ENCODE data around the gene XYLT1. TPM values are rescaled to one million over a fixed set of nuclear protein-coding genes. Genes with fewer than 3 reads are reported as not detected.

XYLT1 gene
- total and polyA plus RNA-seq, 7 donors = 0.67 to 2.5 (median 1.7) TPM

GRCh38 chr16:17452922-17453321, 17.8 kb downstream of the XYLT1 start:
- no peak for TF ChIP-seq CTCF (IDR thresholded peaks at IDR 0.05)
- no peaks in the 10 kb centered on the region for H3K27me3 ChIP-seq (ENCODE audit: insufficient read depth in 3 of 3, low read length in 2 of 3)
- ATAC-seq (no peak), DNase-seq (no peak)
- no peaks in the 10 kb centered on the region for H3K4me1 ChIP-seq
- no peak overlapping the region for H3K27ac ChIP-seq
- intact Hi-C loops (cut with DNase I) = no loop called here
- H3K9me3 ChIP-seq = no peaks in the 10 kb centered on the region
- WGBS, 3 donors = 70 to 78% (median 73%) methylated on average over 2 of the region's 2 CpGs
- H3K36me3 ChIP-seq (ENCODE audit: insufficient read depth in 1 of 2, low read depth in 1 of 2) = no peaks in the 10 kb centered on the region
- H3K4me3 ChIP-seq = no peak overlapping the region

DNA sequence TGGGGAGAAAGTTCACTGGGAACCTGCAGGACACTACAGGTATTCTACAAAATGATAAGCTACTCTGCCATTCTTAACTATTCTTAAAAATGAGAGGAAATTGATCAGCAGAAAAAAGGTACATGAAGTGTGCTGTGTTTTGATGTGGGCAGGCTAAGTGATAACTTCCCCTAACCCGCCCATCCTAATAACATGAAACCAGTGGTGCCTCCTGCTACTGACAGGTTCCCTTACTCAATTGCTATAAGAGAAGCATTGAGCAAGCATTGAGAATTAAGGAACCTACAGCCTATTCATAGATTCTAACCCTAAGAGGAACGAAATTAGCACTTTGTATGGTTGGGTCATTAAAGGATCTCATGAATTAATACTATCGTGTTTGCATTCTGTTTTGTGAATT, 18.9 kb downstream of the XYLT1 start:
- Histone ChIP-seq H3K36me3 (ENCODE audit: insufficient read depth in 1 of 2, low read depth in 1 of 2) (no peaks in the 10 kb centered on the region), H3K4me1 (no peaks in the 10 kb centered on the region), H3K9me3 (no peaks in the 10 kb centered on the region), H3K4me3 (no peak overlapping the region), H3K27ac (no peak overlapping the region), H3K27me3 (ENCODE audit: insufficient read depth in 3 of 3, low read length in 2 of 3) (no peaks in the 10 kb centered on the region)
- DNase-seq (no peak), ATAC-seq (no peak)
- intact Hi-C loops (cut with DNase I) = no loop called here
- WGBS, 3 donors = 90 to 96% (median 93%) methylated on average over 3 of the region's 3 CpGs
- no peak for TF ChIP-seq CTCF (IDR thresholded peaks at IDR 0.05)

GRCh38 chr16:17450291-17450690, 20.5 kb downstream of the XYLT1 start:
- no peaks in the 10 kb centered on the region for H3K4me1 ChIP-seq

DNA sequence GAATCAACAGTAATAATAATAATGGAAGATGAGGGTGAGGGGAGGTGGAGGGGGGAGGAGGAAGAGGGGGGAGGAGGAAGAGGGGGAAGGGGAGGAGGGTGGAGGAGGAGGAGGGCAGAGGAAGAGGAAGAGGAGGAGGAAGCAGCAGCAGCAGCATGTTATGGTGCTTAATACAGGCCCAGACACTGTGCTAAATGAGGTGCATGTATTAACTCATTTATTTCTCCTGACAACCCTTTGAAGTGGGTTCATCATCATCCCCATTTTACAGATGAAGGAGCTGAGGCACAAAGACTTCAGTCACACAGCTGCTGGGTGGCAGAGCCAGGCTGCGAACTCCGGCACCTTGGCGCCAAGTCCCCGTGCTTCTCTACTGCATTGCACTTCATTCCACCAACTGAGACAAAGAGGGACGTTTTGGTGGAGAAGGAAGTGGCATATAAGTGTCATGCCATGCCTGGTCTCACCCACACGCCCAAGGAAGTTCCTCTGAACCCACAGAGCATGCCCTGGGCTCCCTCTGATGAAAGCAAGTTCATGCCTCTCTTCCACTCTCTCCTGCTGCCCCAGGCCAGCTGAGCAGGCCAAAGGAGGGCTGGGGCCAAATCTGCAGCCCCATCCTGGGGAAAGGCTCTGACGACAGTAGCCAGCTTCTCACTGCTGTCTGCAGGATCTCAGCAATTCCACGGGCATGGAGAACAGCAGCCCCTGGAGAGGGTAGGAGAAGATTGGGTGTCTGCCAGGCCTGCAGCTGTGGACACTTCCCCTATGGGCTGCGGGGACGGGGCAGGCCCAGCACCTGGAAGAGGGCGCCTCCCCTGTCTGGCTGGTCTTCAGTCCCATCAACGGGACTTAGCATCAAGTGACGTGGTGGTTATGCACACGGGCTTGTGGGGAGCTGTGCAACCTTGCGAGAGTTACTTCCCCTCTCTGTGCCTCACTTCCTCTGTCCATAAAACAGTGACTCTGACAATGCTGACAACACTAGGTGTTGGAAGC, 21.8 kb downstream of the XYLT1 start:
- no peaks in the 10 kb centered on the region for H3K27me3 ChIP-seq (ENCODE audit: insufficient read depth in 3 of 3, low read length in 2 of 3)
- intact Hi-C loops (cut with DNase I) = no loop called here
- no peak for TF ChIP-seq CTCF (IDR thresholded peaks at IDR 0.05)
- H3K4me3 ChIP-seq = no peak overlapping the region
- 38 to 48% (median 44%) methylated on average over 15 of the region's 15 CpGs for WGBS, 3 donors
- no peak overlapping the region for H3K27ac ChIP-seq
- H3K36me3 ChIP-seq (ENCODE audit: insufficient read depth in 1 of 2, low read depth in 1 of 2) = no peaks in the 10 kb centered on the region
- DNase-seq (peak; percentile 42 to 76), ATAC-seq (peak in 3 of 4 donors; percentile 20 to 53 (median 46))
- no peaks in the 10 kb centered on the region for H3K9me3 ChIP-seq
- H3K4me1 ChIP-seq = no peaks in the 10 kb centered on the region

More at GRCh38 chr16:17450291-17450690, 20.5 kb downstream of the XYLT1 start:
- TF ChIP-seq CTCF (IDR thresholded peaks at IDR 0.05) = no peak
- Histone ChIP-seq H3K4me3 (no peak overlapping the region), H3K27ac (no peak overlapping the region), H3K27me3 (ENCODE audit: insufficient read depth in 3 of 3, low read length in 2 of 3) (no peaks in the 10 kb centered on the region), H3K9me3 (no peaks in the 10 kb centered on the region), H3K36me3 (ENCODE audit: insufficient read depth in 1 of 2, low read depth in 1 of 2) (no peaks in the 10 kb centered on the region)
- ATAC-seq (no peak), DNase-seq (no peak)
- intact Hi-C loops (cut with DNase I) = no loop called here
- 92 to 95% (median 93%) methylated on average over 7 of the region's 7 CpGs for WGBS, 3 donors

All from psoas muscle (tissue), 8 donors.